ENCODE data around the gene FGFBP3.
A peak's percentile ranks its signal among the peaks of the same experiment; 100 is the strongest.
"Not testable (repeated sequence)": the region's sequence is repeated elsewhere in the genome, so short reads cannot be mapped to it uniquely, and the experiment has no call there.

FGFBP3 gene

GRCh38 chr10:91924212-91925021, 15.1 kb upstream of the FGFBP3 start:
- H3K4me3 ChIP-seq (ENCODE audit: low read length) = peak overlapping the region; percentile 82
- H3K27ac ChIP-seq (ENCODE audit: low read depth, low read length) = peak overlapping the region; percentile 98
- H3K4me1 ChIP-seq (ENCODE audit: control insufficient read depth, insufficient read depth, low read length) = peaks cover 3% of the 10 kb centered on the region
- no peaks in the 10 kb centered on the region for H3K27me3 ChIP-seq (ENCODE audit: control insufficient read depth, insufficient read depth, low read length)
- H3K9ac ChIP-seq (ENCODE audit: low read length) = peak overlapping the region; percentile 98
- no peaks in the 10 kb centered on the region for H3K36me3 ChIP-seq (ENCODE audit: control insufficient read depth, insufficient read depth, low read length)

- H3K27ac ChIP-seq (ENCODE audit: low read depth, low read length) = peak within 1 kb of the TSS; percentile 98
- peaks cover 3% of the 10 kb centered on the region for H3K4me1 ChIP-seq (ENCODE audit: control insufficient read depth, insufficient read depth, low read length)
- H3K9ac ChIP-seq (ENCODE audit: low read length) = peak within 1 kb of the TSS; percentile 98
- peak within 1 kb of the TSS; percentile 82 for H3K4me3 ChIP-seq (ENCODE audit: low read length)
- H3K27me3 ChIP-seq (ENCODE audit: control insufficient read depth, insufficient read depth, low read length) = no peaks in the 10 kb centered on the region
- H3K36me3 ChIP-seq (ENCODE audit: control insufficient read depth, insufficient read depth, low read length) = no peaks in the 10 kb centered on the region
These were observed 14.3 kb upstream of the FGFBP3 start, which contains the start of gene BTAF1 for GRCh38 chr10:91923371-91924211. BTAF1 (plus strand) TSS chr10:91923770; CDS start chr10:91924077, 307 bp downstream.

GRCh38 chr10:91919651-91920050, 10.4 kb upstream of the FGFBP3 start:
- no peak overlapping the region for H3K4me3 ChIP-seq (ENCODE audit: low read length)
- no peaks in the 10 kb centered on the region for H3K27me3 ChIP-seq (ENCODE audit: control insufficient read depth, insufficient read depth, low read length)
- H3K4me1 ChIP-seq (ENCODE audit: control insufficient read depth, insufficient read depth, low read length) = peaks cover 2% of the 10 kb centered on the region
- no peaks in the 10 kb centered on the region for H3K36me3 ChIP-seq (ENCODE audit: control insufficient read depth, insufficient read depth, low read length)
- H3K27ac ChIP-seq (ENCODE audit: low read depth, low read length) = no peak overlapping the region
- H3K9ac ChIP-seq (ENCODE audit: low read length) = no peak overlapping the region

GRCh38 chr10:91910467-91910866, 1.2 kb upstream of the FGFBP3 start:
- H3K4me3 ChIP-seq (ENCODE audit: low read length) = no peak overlapping the region
- H3K4me1 ChIP-seq (ENCODE audit: control insufficient read depth, insufficient read depth, low read length) = peaks cover 3% of the 10 kb centered on the region
- no peaks in the 10 kb centered on the region for H3K27me3 ChIP-seq (ENCODE audit: control insufficient read depth, insufficient read depth, low read length)
- no peak overlapping the region for H3K9ac ChIP-seq (ENCODE audit: low read length)
- no peaks in the 10 kb centered on the region for H3K36me3 ChIP-seq (ENCODE audit: control insufficient read depth, insufficient read depth, low read length)
- H3K27ac ChIP-seq (ENCODE audit: low read depth, low read length) = no peak overlapping the region

GRCh38 chr10:91908337-91909116, 759 bp downstream of the FGFBP3 start:
- H3K27ac ChIP-seq (ENCODE audit: low read depth, low read length) = peak overlapping the region; percentile 45
- peak overlapping the region; percentile 78 for H3K4me3 ChIP-seq (ENCODE audit: low read length)
- H3K4me1 ChIP-seq (ENCODE audit: control insufficient read depth, insufficient read depth, low read length) = peaks cover 3% of the 10 kb centered on the region
- H3K36me3 ChIP-seq (ENCODE audit: control insufficient read depth, insufficient read depth, low read length) = no peaks in the 10 kb centered on the region
- H3K9ac ChIP-seq (ENCODE audit: low read length) = peak overlapping the region; percentile 30
- no peaks in the 10 kb centered on the region for H3K27me3 ChIP-seq (ENCODE audit: control insufficient read depth, insufficient read depth, low read length)

- H3K27me3 ChIP-seq (ENCODE audit: control insufficient read depth, insufficient read depth, low read length) = no peaks in the 10 kb centered on the region
- H3K27ac ChIP-seq (ENCODE audit: low read depth, low read length) = no peak overlapping the region
- peak overlapping the region; percentile 78 for H3K4me3 ChIP-seq (ENCODE audit: low read length)
- peaks cover 3% of the 10 kb centered on the region for H3K4me1 ChIP-seq (ENCODE audit: control insufficient read depth, insufficient read depth, low read length)
- no peaks in the 10 kb centered on the region for H3K36me3 ChIP-seq (ENCODE audit: control insufficient read depth, insufficient read depth, low read length)
- H3K9ac ChIP-seq (ENCODE audit: low read length) = no peak overlapping the region
These were observed 1.4 kb downstream of the FGFBP3 start for GRCh38 chr10:91907914-91908336.

- Histone ChIP-seq H3K9ac (ENCODE audit: low read length) (no peak overlapping the region), H3K27ac (ENCODE audit: low read depth, low read length) (no peak overlapping the region), H3K36me3 (ENCODE audit: control insufficient read depth, insufficient read depth, low read length) (no peaks in the 10 kb centered on the region), H3K4me1 (ENCODE audit: control insufficient read depth, insufficient read depth, low read length) (peaks cover 3% of the 10 kb centered on the region), H3K4me3 (ENCODE audit: low read length) (no peak overlapping the region), H3K27me3 (ENCODE audit: control insufficient read depth, insufficient read depth, low read length) (no peaks in the 10 kb centered on the region)
These were observed 2.2 kb downstream of the FGFBP3 start for GRCh38 chr10:91907033-91907594.

- no peaks in the 10 kb centered on the region for H3K27me3 ChIP-seq (ENCODE audit: control insufficient read depth, insufficient read depth, low read length)
- H3K4me1 ChIP-seq (ENCODE audit: control insufficient read depth, insufficient read depth, low read length) = no peaks in the 10 kb centered on the region
- H3K9ac ChIP-seq (ENCODE audit: low read length) = no peak overlapping the region
- H3K27ac ChIP-seq (ENCODE audit: low read depth, low read length) = no peak overlapping the region
- H3K36me3 ChIP-seq (ENCODE audit: control insufficient read depth, insufficient read depth, low read length) = no peaks in the 10 kb centered on the region
- no peak overlapping the region for H3K4me3 ChIP-seq (ENCODE audit: low read length)
These were observed 7.3 kb downstream of the FGFBP3 start for GRCh38 chr10:91901784-91902677.

GRCh38 chr10:91897421-91897820, 11.9 kb downstream of the FGFBP3 start:
- Histone ChIP-seq H3K27me3 (ENCODE audit: control insufficient read depth, insufficient read depth, low read length) (no peaks in the 10 kb centered on the region), H3K4me1 (ENCODE audit: control insufficient read depth, insufficient read depth, low read length) (no peaks in the 10 kb centered on the region), H3K27ac (ENCODE audit: low read depth, low read length) (no peak overlapping the region), H3K9ac (ENCODE audit: low read length) (no peak overlapping the region), H3K36me3 (ENCODE audit: control insufficient read depth, insufficient read depth, low read length) (no peaks in the 10 kb centered on the region), H3K4me3 (ENCODE audit: low read length) (no peak overlapping the region)

- Histone ChIP-seq H3K27ac (ENCODE audit: low read depth, low read length) (no peak overlapping the region), H3K27me3 (ENCODE audit: control insufficient read depth, insufficient read depth, low read length) (no peaks in the 10 kb centered on the region), H3K4me1 (ENCODE audit: control insufficient read depth, insufficient read depth, low read length) (no peaks in the 10 kb centered on the region), H3K36me3 (ENCODE audit: control insufficient read depth, insufficient read depth, low read length) (no peaks in the 10 kb centered on the region), H3K9ac (ENCODE audit: low read length) (no peak overlapping the region), H3K4me3 (ENCODE audit: low read length) (no peak overlapping the region)
These were observed 13.0 kb downstream of the FGFBP3 start for GRCh38 chr10:91896212-91896756.

- H3K9ac ChIP-seq (ENCODE audit: low read length); H3K4me1 ChIP-seq (ENCODE audit: control insufficient read depth, insufficient read depth, low read length); H3K4me3 ChIP-seq (ENCODE audit: low read length): not testable (repeated sequence)
These were observed 15.0 kb downstream of the FGFBP3 start for GRCh38 chr10:91894261-91894685.

More at GRCh38 chr10:91894261-91894685, 15.0 kb downstream of the FGFBP3 start:
- H3K36me3 ChIP-seq (ENCODE audit: control insufficient read depth, insufficient read depth, low read length); H3K27ac ChIP-seq (ENCODE audit: low read depth, low read length); H3K27me3 ChIP-seq (ENCODE audit: control insufficient read depth, insufficient read depth, low read length): not testable (repeated sequence)
